ENCODE results near the gene VAT1L. TPM values are rescaled to one million over a fixed set of nuclear protein-coding genes. Genes with fewer than 3 reads are reported as not detected.

VAT1L gene
- total RNA-seq, 1 donor: under 0.01 TPM

- Histone ChIP-seq H3K27ac (ENCODE audit: low read depth, low read length) (no peak overlapping the region), H3K4me1 (ENCODE audit: insufficient read depth, low read length) (no peaks in the 10 kb centered on the region)
Measured at GRCh38 chr16:77836801-77837200, 48.4 kb downstream of the VAT1L start.

GRCh38 chr16:77838597-77839255 lies 50.4 kb downstream of the VAT1L start:
- H3K27me3 ChIP-seq (ENCODE audit: insufficient read depth, low read length): no peaks in the 10 kb centered on the region
- TF ChIP-seq CTCF (IDR thresholded peaks at IDR 0.05; ENCODE audit: extremely low read depth, low read depth, low read length): no peak
- H3K79me2 ChIP-seq (ENCODE audit: insufficient read depth, low read length): no peaks in the 10 kb centered on the region
- no peaks in the 10 kb centered on the region for H4K20me1 ChIP-seq (ENCODE audit: insufficient read depth, low read length)
- H2AFZ ChIP-seq (ENCODE audit: low read length): no peak overlapping the region
- H3K4me1 ChIP-seq (ENCODE audit: insufficient read depth, low read length): no peaks in the 10 kb centered on the region
- H3K27ac ChIP-seq (ENCODE audit: low read depth, low read length): no peak overlapping the region
- H3K36me3 ChIP-seq (ENCODE audit: insufficient read depth, low read length): no peaks in the 10 kb centered on the region
- H3K4me2 ChIP-seq (ENCODE audit: insufficient read depth, low read length): no peak overlapping the region
- DNase-seq (ENCODE audit: insufficient read length, low spot score, missing footprints): no peak
- no peaks in the 10 kb centered on the region for H3K9me3 ChIP-seq (ENCODE audit: low read depth, low read length)
- no peak overlapping the region for H3K4me3 ChIP-seq (ENCODE audit: insufficient read depth, low read length)

More at GRCh38 chr16:77836801-77837200, 48.4 kb downstream of the VAT1L start:
- H3K27me3 ChIP-seq (ENCODE audit: insufficient read depth, low read length): no peaks in the 10 kb centered on the region
- TF ChIP-seq CTCF (IDR thresholded peaks at IDR 0.05; ENCODE audit: extremely low read depth, low read depth, low read length): no peak
- H3K4me2 ChIP-seq (ENCODE audit: insufficient read depth, low read length): no peak overlapping the region
- H3K4me3 ChIP-seq (ENCODE audit: insufficient read depth, low read length): no peak overlapping the region
- no peaks in the 10 kb centered on the region for H3K79me2 ChIP-seq (ENCODE audit: insufficient read depth, low read length)
- no peaks in the 10 kb centered on the region for H3K9me3 ChIP-seq (ENCODE audit: low read depth, low read length)
- H3K36me3 ChIP-seq (ENCODE audit: insufficient read depth, low read length): no peaks in the 10 kb centered on the region
- H4K20me1 ChIP-seq (ENCODE audit: insufficient read depth, low read length): no peaks in the 10 kb centered on the region
- no peak overlapping the region for H2AFZ ChIP-seq (ENCODE audit: low read length)
- DNase-seq (ENCODE audit: insufficient read length, low spot score, missing footprints): no peak

- Histone ChIP-seq H3K27ac (ENCODE audit: low read depth, low read length) (no peak overlapping the region), H3K9me3 (ENCODE audit: low read depth, low read length) (no peaks in the 10 kb centered on the region)
- no peak for TF ChIP-seq CTCF (IDR thresholded peaks at IDR 0.05; ENCODE audit: extremely low read depth, low read depth, low read length)
Measured at GRCh38 chr16:77840093-77840492, 51.7 kb downstream of the VAT1L start.

GRCh38 chr16:77840673-77841501 lies 52.5 kb downstream of the VAT1L start:
- Histone ChIP-seq H3K4me3 (ENCODE audit: insufficient read depth, low read length) (no peak overlapping the region), H3K79me2 (ENCODE audit: insufficient read depth, low read length) (no peaks in the 10 kb centered on the region), H3K9me3 (ENCODE audit: low read depth, low read length) (no peaks in the 10 kb centered on the region), H3K27me3 (ENCODE audit: insufficient read depth, low read length) (no peaks in the 10 kb centered on the region), H3K4me2 (ENCODE audit: insufficient read depth, low read length) (no peak overlapping the region), H3K36me3 (ENCODE audit: insufficient read depth, low read length) (no peaks in the 10 kb centered on the region), H3K27ac (ENCODE audit: low read depth, low read length) (no peak overlapping the region), H3K4me1 (ENCODE audit: insufficient read depth, low read length) (no peaks in the 10 kb centered on the region), H2AFZ (ENCODE audit: low read length) (no peak overlapping the region), H4K20me1 (ENCODE audit: insufficient read depth, low read length) (no peaks in the 10 kb centered on the region)
- TF ChIP-seq CTCF (IDR thresholded peaks at IDR 0.05; ENCODE audit: extremely low read depth, low read depth, low read length): no peak
- no peak for DNase-seq (ENCODE audit: insufficient read length, low spot score, missing footprints)

More at GRCh38 chr16:77840093-77840492, 51.7 kb downstream of the VAT1L start:
- no peak for DNase-seq (ENCODE audit: insufficient read length, low spot score, missing footprints)
- Histone ChIP-seq H3K27me3 (ENCODE audit: insufficient read depth, low read length) (no peaks in the 10 kb centered on the region), H4K20me1 (ENCODE audit: insufficient read depth, low read length) (no peaks in the 10 kb centered on the region), H2AFZ (ENCODE audit: low read length) (no peak overlapping the region), H3K4me2 (ENCODE audit: insufficient read depth, low read length) (no peak overlapping the region), H3K36me3 (ENCODE audit: insufficient read depth, low read length) (no peaks in the 10 kb centered on the region), H3K79me2 (ENCODE audit: insufficient read depth, low read length) (no peaks in the 10 kb centered on the region), H3K4me3 (ENCODE audit: insufficient read depth, low read length) (no peak overlapping the region), H3K4me1 (ENCODE audit: insufficient read depth, low read length) (no peaks in the 10 kb centered on the region)
